Endodermal cell (in vitro differentiated cells): ENCODE measurements around the gene RCBTB1. TPM values are rescaled to one million over a fixed set of nuclear protein-coding genes. Genes with fewer than 3 reads are reported as not detected.

Experiments used
- DNase-seq: peaks from one replicate; pipeline ENCODE4 v3.0.0-alpha.2; 2017
- H3K27ac ChIP-seq: 2 replicates; pipeline ENCODE4 v1.5.1; 2013; ENCODE audit warnings: mild to moderate bottlenecking, low read depth, low read length, moderate library complexity
- H3K27me3 ChIP-seq: 2 replicates; pipeline ENCODE4 v1.6.1; 2013; ENCODE audit warnings: mild to moderate bottlenecking, low read length, moderate library complexity; ENCODE audit not compliant: insufficient read depth, control insufficient read depth, poor library complexity, severe bottlenecking
- H3K36me3 ChIP-seq: 2 replicates; pipeline ENCODE4 v1.7.0; 2013; ENCODE audit warnings: mild to moderate bottlenecking, low read length, moderate library complexity; ENCODE audit not compliant: control insufficient read depth, insufficient read depth
- H3K4me1 ChIP-seq: one replicate; pipeline ENCODE4 v1.7.0; 2013; ENCODE audit warnings: low read length; ENCODE audit not compliant: control insufficient read depth, insufficient read depth
- H3K4me3 ChIP-seq: 2 replicates; pipeline ENCODE4 v1.5.1; 2013; ENCODE audit warnings: mild to moderate bottlenecking, low read length, moderate library complexity
- H3K9ac ChIP-seq: 2 replicates; pipeline ENCODE4 v1.6.1; 2013; ENCODE audit warnings: mild to moderate bottlenecking, low read length, moderate library complexity; ENCODE audit not compliant: poor library complexity, severe bottlenecking; ENCODE audit errors: extremely low read depth
- H3K9me3 ChIP-seq: 2 replicates; pipeline ENCODE4 v1.6.1; 2013; ENCODE audit warnings: mild to moderate bottlenecking, low read length, moderate library complexity; ENCODE audit not compliant: control insufficient read depth
- H3K27ac Mint-ChIP-seq: 2 replicates; pipeline ENCODE4 v1.8.0; 2020; ENCODE audit warnings: mixed read lengths
- H3K27me3 Mint-ChIP-seq: 2 replicates; pipeline ENCODE4 v1.8.0; 2021; ENCODE audit warnings: mild to moderate bottlenecking, mixed read lengths; ENCODE audit not compliant: insufficient read depth
- H3K36me3 Mint-ChIP-seq: 2 replicates; pipeline ENCODE4 v1.8.0; 2020; ENCODE audit warnings: low read depth, mixed read lengths
- H3K4me1 Mint-ChIP-seq: 2 replicates; pipeline ENCODE4 v1.8.0; 2020; ENCODE audit warnings: mixed read lengths
- H3K4me3 Mint-ChIP-seq: 2 replicates; pipeline ENCODE4 v1.8.0; 2020; ENCODE audit warnings: mild to moderate bottlenecking, moderate library complexity, mixed read lengths
- H3K9me3 Mint-ChIP-seq: 2 replicates; pipeline ENCODE4 v1.8.0; 2020; ENCODE audit warnings: mild to moderate bottlenecking, mixed read lengths
- CTCF ChIP-seq: fragments of 200-600 bp; sonication (generic); conservative IDR thresholded peaks from 2 replicates; pipeline ENCODE4 v1.5.0; 2021; ENCODE audit warnings: antibody characterized with exemption, mild to moderate bottlenecking
- WGBS, 2 experiments: methylation state at CpG; one replicate each; pipeline versions ENCODE4 v1.1.5 to v1.1.7; 2013; ENCODE audit warnings: missing lambda C conversion rate in 2 of 2, mixed read lengths in 1 of 2; ENCODE audit not compliant: insufficient coverage in 1 of 2, insufficient read length in 1 of 2; 5-methylcytosine and 5-hydroxymethylcytosine counted together
- total RNA-seq, 2 donors: library from RNA; stranded (reverse); fragmentation: NEBNext Ultra II Directional in 1 of 2; extraction: Animal tissue kit (Norgen Biotek cat#: 25700) in 1 of 2; gene quantifications; 2 replicates in 1 of 2; 3 replicates in 1 of 2; pipeline ENCODE4 v1.2.1, GENCODE V29; 2021

RCBTB1 gene
- total RNA-seq, 2 donors from 2014 or later = 40.6 to 46.4 TPM

- Histone ChIP-seq H3K9ac (no peak overlapping the region), H3K27me3 (no peaks in the 10 kb centered on the region), H3K36me3 (peaks cover 91% of the 10 kb centered on the region), H3K9me3 (no peaks in the 10 kb centered on the region), H3K4me3 (no peak overlapping the region), H3K4me1 (peaks cover under 1% of the 10 kb centered on the region), H3K27ac (no peak overlapping the region)
- 93 to 99% methylated on average over 7 to 10 of the region's 10 CpGs for WGBS, 2 experiments
- Mint-ChIP-seq H3K4me3 (no peak overlapping the region), H3K27me3 (no peaks in the 10 kb centered on the region), H3K4me1 (peaks cover 2% of the 10 kb centered on the region), H3K27ac (no peak overlapping the region), H3K9me3 (no peaks in the 10 kb centered on the region), H3K36me3 (peaks cover 75% of the 10 kb centered on the region)
- no peak for DNase-seq
- no peak for TF ChIP-seq CTCF
These were observed 34.3 kb downstream of the RCBTB1 start for GRCh38 chr13:49550942-49551644.

- Mint-ChIP-seq H3K27me3 (no peaks in the 10 kb centered on the region), H3K4me1 (peaks cover 12% of the 10 kb centered on the region), H3K9me3 (no peaks in the 10 kb centered on the region), H3K4me3 (no peak overlapping the region), H3K27ac (no peak overlapping the region), H3K36me3 (peaks cover 81% of the 10 kb centered on the region)
- WGBS, 2 experiments = 92 to 100% methylated on average over 2 to 15 of the region's 15 CpGs
- Histone ChIP-seq H3K4me3 (no peak overlapping the region), H3K9me3 (no peaks in the 10 kb centered on the region), H3K27me3 (no peaks in the 10 kb centered on the region), H3K9ac (no peak overlapping the region), H3K36me3 (peaks cover 88% of the 10 kb centered on the region), H3K27ac (no peak overlapping the region), H3K4me1 (peaks cover 3% of the 10 kb centered on the region)
- peak; percentile 61 for TF ChIP-seq CTCF
- DNase-seq = peak; percentile 60
These were observed 36.1 kb downstream of the RCBTB1 start for GRCh38 chr13:49549289-49549688.

- Histone ChIP-seq H3K9ac (no peak overlapping the region), H3K4me3 (no peak overlapping the region), H3K4me1 (peaks cover 3% of the 10 kb centered on the region), H3K27ac (no peak overlapping the region), H3K27me3 (no peaks in the 10 kb centered on the region), H3K9me3 (no peaks in the 10 kb centered on the region), H3K36me3 (peaks cover 89% of the 10 kb centered on the region)
- Mint-ChIP-seq H3K4me3 (no peak overlapping the region), H3K9me3 (no peaks in the 10 kb centered on the region), H3K27me3 (no peaks in the 10 kb centered on the region), H3K36me3 (peaks cover 71% of the 10 kb centered on the region), H3K4me1 (peaks cover 12% of the 10 kb centered on the region), H3K27ac (no peak overlapping the region)
- DNase-seq = no peak
- TF ChIP-seq CTCF = no peak
- WGBS, 2 experiments = 94 to 100% methylated on average over 6 to 9 of the region's 9 CpGs
These were observed 38.8 kb downstream of the RCBTB1 start for GRCh38 chr13:49546561-49546960.
